PC-3 (cell line): ENCODE data around the gene PLEKHH3. TPM values are rescaled to one million over a fixed set of nuclear protein-coding genes. Genes with fewer than 3 reads are reported as not detected.

Experiments
- ATAC-seq: fragments of 200-7000 bp; cut with Tn5 transposase; 2 replicates; pipeline ENCODE4 v1.9.1; 2020; ENCODE audit warnings: mild to moderate bottlenecking, moderate library complexity
- BruUV-seq: library from RNA; stranded (reverse); fragments of 400-500 nt; replicated peaks from 2 replicates; lab custom pipeline; 2021; lab: Mats Ljungman, UMichigan
- CTCF ChIA-PET: fragments of 300-600 bp; sonication (Branson Sonifier 250); formaldehyde crosslinking; loops from one replicate; lab custom pipeline; 2022; ENCODE audit warnings: antibody characterized with exemption; lab: Charles Lee
- POLR2A ChIA-PET: fragments of 300-600 bp; sonication (Branson Sonifier 250); formaldehyde crosslinking; loops from one replicate; lab custom pipeline; 2022; ENCODE audit warnings: antibody characterized with exemption; ENCODE audit not compliant: unreplicated experiment; lab: Charles Lee
- DNase-seq: peaks from one replicate; pipeline ENCODE4 v3.0.0-alpha.2; 2015
- H2AFZ ChIP-seq: fragments of 300-600 bp; sonication (generic); 2 replicates; pipeline ENCODE4 v1.6.0; 2016; ENCODE audit warnings: antibody characterized with exemption, low read length
- H3F3A ChIP-seq: fragments of 300-600 bp; sonication (generic); one replicate; pipeline ENCODE4 v1.6.0; 2017; ENCODE audit warnings: antibody characterized with exemption, low read length, control low read depth, mild to moderate bottlenecking; ENCODE audit not compliant: unreplicated experiment
- H3K27ac ChIP-seq: fragments of 300-600 bp; sonication (generic); 2 replicates; pipeline ENCODE4 v1.5.1; 2016; ENCODE audit warnings: mild to moderate bottlenecking, low read length
- H3K27me3 ChIP-seq: fragments of 300-600 bp; sonication (generic); 2 replicates; pipeline ENCODE4 v1.6.1; 2016; ENCODE audit warnings: low read length, mixed read lengths
- H3K36me3 ChIP-seq: fragments of 300-600 bp; sonication (generic); 2 replicates; pipeline ENCODE4 v1.6.1; 2016; ENCODE audit warnings: low read depth, mixed run types, low read length, mixed read lengths
- H3K4me1 ChIP-seq: fragments of 300-600 bp; sonication (generic); 2 replicates; pipeline ENCODE4 v1.5.1; 2016; ENCODE audit warnings: low read length; ENCODE audit not compliant: insufficient read depth
- H3K4me2 ChIP-seq: fragments of 300-600 bp; sonication (generic); 2 replicates; pipeline ENCODE4 v1.6.0; 2016; ENCODE audit warnings: low read length
- H3K4me3 ChIP-seq: fragments of 300-600 bp; sonication (generic); 2 replicates; pipeline ENCODE4 v1.5.1; 2016; ENCODE audit warnings: mild to moderate bottlenecking, low read length, mixed read lengths
- H3K79me2 ChIP-seq: fragments of 300-600 bp; sonication (generic); 2 replicates; pipeline ENCODE4 v1.6.1; 2017; ENCODE audit warnings: low read length, mixed read lengths
- H3K9ac ChIP-seq: fragments of 300-600 bp; sonication (generic); 2 replicates; pipeline ENCODE4 v1.6.0; 2016; ENCODE audit warnings: mild to moderate bottlenecking, low read length
- H3K9me2 ChIP-seq: fragments of 300-600 bp; sonication (generic); replicated peaks from 2 replicates; pipeline ENCODE4 v1.6.1; 2016; ENCODE audit warnings: mixed run types, low read length, mixed read lengths
- H3K9me3 ChIP-seq: fragments of 300-600 bp; sonication (generic); 2 replicates; pipeline ENCODE4 v1.6.1; 2016; ENCODE audit warnings: low read length, mixed read lengths
- H4K20me1 ChIP-seq: fragments of 300-600 bp; sonication (generic); 2 replicates; pipeline ENCODE4 v1.6.1; 2016; ENCODE audit warnings: low read length, mixed read lengths
- CTCF ChIP-seq: fragments of 300-600 bp; sonication (generic); conservative IDR thresholded peaks from 2 replicates; pipeline ENCODE4 v1.5.1; 2017; ENCODE audit warnings: antibody characterized with exemption, low read depth, mild to moderate bottlenecking, low read length
- EZH2 ChIP-seq: fragments of 300-600 bp; sonication (generic); IDR thresholded peaks from one replicate; pipeline ENCODE4 v1.6.1; 2017; ENCODE audit warnings: antibody characterized with exemption, mild to moderate bottlenecking, low read length; ENCODE audit not compliant: unreplicated experiment
- intact Hi-C: fragments of 100-400 bp; cut with micrococcal nuclease; formaldehyde crosslinking; loops from 2 replicates; pipeline ENCODE4 v1.9.0; 2023
- total RNA-seq: library from RNA; depleted of rRNA; stranded (reverse); fragments of >200 nt; gene quantifications from 2 replicates; pipeline ENCODE4 v1.2.3, GENCODE V29; 2014

PLEKHH3 gene
- total RNA-seq, 1 experiment from 2014 or later: 20.1 TPM

GRCh38 chr17:42720996-42721583 lies 44.3 kb upstream of the PLEKHH3 start:
- no peaks in the 10 kb centered on the region for H3F3A ChIP-seq
- H3K9ac ChIP-seq: no peak overlapping the region
- H3K36me3 ChIP-seq: peaks cover 3% of the 10 kb centered on the region; the same call in 1 of the 2 replicates
- no peaks in the 10 kb centered on the region for H3K9me3 ChIP-seq
- BruUV-seq: no TSS peak
- intact Hi-C loops: loop anchor here (1.0 kb wide), 2 partner anchors 42 to 103 kb away; partner anchors contain the start of gene BECN1
- H3K27ac ChIP-seq: no peak overlapping the region
- H3K27me3 ChIP-seq: no peaks in the 10 kb centered on the region
- no peaks in the 10 kb centered on the region for H3K9me2 ChIP-seq
- no peak overlapping the region for H3K4me3 ChIP-seq
- CTCF ChIA-PET: no interaction called here
- H3K4me2 ChIP-seq: no peak overlapping the region
- H4K20me1 ChIP-seq: no peaks in the 10 kb centered on the region
- ATAC-seq: peak; percentile 80
- H2AFZ ChIP-seq: no peak overlapping the region
- no peaks in the 10 kb centered on the region for H3K79me2 ChIP-seq
- TF ChIP-seq CTCF (peak; percentile 75), EZH2 (no peak)
- POLR2A ChIA-PET: no interaction called here
- DNase-seq: peak; percentile 80
- no peaks in the 10 kb centered on the region for H3K4me1 ChIP-seq

DNA sequence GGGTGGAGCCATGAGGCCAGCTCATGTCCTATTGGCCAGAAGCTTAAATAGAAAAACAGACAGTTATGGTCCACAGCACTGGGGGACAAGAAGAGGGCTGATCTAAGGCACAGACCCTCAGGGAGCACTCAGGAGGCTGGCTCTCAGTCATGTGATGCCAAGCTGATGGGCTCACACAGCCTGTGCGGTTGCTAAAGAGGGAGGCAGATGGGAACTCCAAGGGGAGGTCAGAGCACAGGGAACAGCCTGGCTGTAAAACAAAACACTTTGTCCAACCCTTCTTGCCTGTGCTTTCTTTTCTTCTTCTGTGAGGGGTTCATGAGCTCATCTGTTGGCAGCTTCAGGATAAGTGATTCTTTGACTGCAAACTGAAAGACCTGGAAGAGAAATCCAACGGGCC lies 32.8 kb upstream of the PLEKHH3 start:
- POLR2A ChIA-PET: no interaction called here
- DNase-seq (no peak), ATAC-seq (no peak)
- Histone ChIP-seq H3K27ac (no peak overlapping the region), H3K27me3 (no peaks in the 10 kb centered on the region), H3F3A (no peaks in the 10 kb centered on the region), H4K20me1 (no peaks in the 10 kb centered on the region), H3K9me2 (no peaks in the 10 kb centered on the region), H3K4me1 (no peaks in the 10 kb centered on the region), H3K36me3 (no peaks in the 10 kb centered on the region), H3K79me2 (no peaks in the 10 kb centered on the region), H3K9me3 (no peaks in the 10 kb centered on the region), H3K9ac (no peak overlapping the region), H2AFZ (no peak overlapping the region), H3K4me2 (no peak overlapping the region), H3K4me3 (no peak overlapping the region)
- intact Hi-C loops: no loop called here
- CTCF ChIA-PET: interaction anchor here (0.7 kb wide), 1 partner anchor 131 kb away, joined by 3 read pairs; no protein-coding TSS in a partner anchor
- TF ChIP-seq CTCF (no peak), EZH2 (no peak)
- no TSS peak for BruUV-seq

DNA sequence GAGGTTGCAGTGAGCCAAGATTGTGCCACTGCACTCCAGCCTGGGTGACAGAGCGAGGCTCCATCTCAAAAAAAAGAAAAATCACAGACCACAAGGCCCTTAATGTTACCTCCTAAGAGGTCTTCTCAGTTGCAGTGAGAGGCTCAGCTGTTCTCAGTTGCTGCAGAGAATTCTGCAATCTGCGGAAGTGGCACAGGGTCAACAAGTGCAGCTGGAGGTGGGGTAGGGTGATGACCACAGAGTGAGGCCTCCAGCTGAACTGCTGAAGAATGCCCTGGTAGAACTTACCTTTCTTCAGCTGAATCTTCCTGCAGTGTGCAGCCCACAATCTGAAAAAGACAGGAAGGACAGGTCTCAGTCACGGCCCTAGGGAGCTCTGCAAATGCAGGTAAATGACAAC lies 31.8 kb upstream of the PLEKHH3 start:
- Histone ChIP-seq H3K36me3 (no peaks in the 10 kb centered on the region; the same call in 1 of the 2 replicates), H3K4me3 (no peak overlapping the region), H3K9me2 (no peaks in the 10 kb centered on the region), H3K79me2 (no peaks in the 10 kb centered on the region), H3F3A (no peaks in the 10 kb centered on the region), H3K4me2 (no peak overlapping the region), H3K9ac (no peak overlapping the region), H4K20me1 (no peaks in the 10 kb centered on the region), H3K27ac (no peak overlapping the region), H3K27me3 (no peaks in the 10 kb centered on the region), H3K9me3 (no peaks in the 10 kb centered on the region), H3K4me1 (no peaks in the 10 kb centered on the region), H2AFZ (no peak overlapping the region)
- ChIA-PET POLR2A (no interaction called here), CTCF (no interaction called here)
- DNase-seq: no peak
- no peak for ATAC-seq
- intact Hi-C loops: no loop called here
- no TSS peak for BruUV-seq
- TF ChIP-seq EZH2: no peak
